Activated CD8-positive, alpha-beta memory T cell treated with anti-CD3 and anti-CD28 coated beads, Interleukin-2, amount 10 ng/mL, durations not matched to agents 7 days and 5 days (primary cell): ENCODE measurements around the gene PDE11A. TPM values are rescaled to one million over a fixed set of nuclear protein-coding genes. Genes with fewer than 3 reads are reported as not detected.

Experiments used
- ATAC-seq: fragments of 150-1000 bp; cut with Tn5 transposase; one replicate; pipeline ENCODE4 v1.10.0; 2021; ENCODE audit warnings: moderate library complexity
- CTCF ChIA-PET: fragments of 350-600 bp; sonication (Branson Sonifier 250); formaldehyde crosslinking; loops from one replicate; lab custom pipeline; 2021; ENCODE audit warnings: antibody characterized with exemption; lab: Charles Lee
- DNase-seq: peaks from one replicate; pipeline ENCODE4 v3.0.0-alpha.2; 2020
- H3K27ac Mint-ChIP-seq: one replicate; pipeline ENCODE4 v1.8.0; 2021; ENCODE audit warnings: mild to moderate bottlenecking, mixed read lengths
- H3K27me3 Mint-ChIP-seq: one replicate; pipeline ENCODE4 v1.8.0; 2021; ENCODE audit warnings: mixed read lengths
- H3K36me3 Mint-ChIP-seq: one replicate; pipeline ENCODE4 v1.8.0; 2021; ENCODE audit warnings: mild to moderate bottlenecking, mixed read lengths
- H3K4me1 Mint-ChIP-seq: one replicate; pipeline ENCODE4 v1.8.0; 2021; ENCODE audit warnings: mixed read lengths
- H3K4me3 Mint-ChIP-seq: one replicate; pipeline ENCODE4 v1.8.0; 2021; ENCODE audit warnings: mild to moderate bottlenecking, moderate library complexity, mixed read lengths
- H3K9me3 Mint-ChIP-seq: one replicate; pipeline ENCODE4 v1.8.0; 2022; ENCODE audit warnings: low read depth, mixed read lengths
- total RNA-seq, 2 experiments: library from RNA; stranded (reverse); gene quantifications; one replicate each; pipeline ENCODE4 v1.2.3, GENCODE V29; 2021

The PDE11A gene
- total RNA-seq, 2 experiments from 2014 or later: not detected

- H3K9me3 Mint-ChIP-seq: no peaks in the 10 kb centered on the region
- peaks cover 13% of the 10 kb centered on the region for H3K27me3 Mint-ChIP-seq
- no peak overlapping the region for H3K4me3 Mint-ChIP-seq
- no peaks in the 10 kb centered on the region for H3K36me3 Mint-ChIP-seq
- no peak for DNase-seq
- CTCF ChIA-PET: no interaction called here
- peaks cover 3% of the 10 kb centered on the region for H3K4me1 Mint-ChIP-seq
- no peak overlapping the region for H3K27ac Mint-ChIP-seq
- no peak for ATAC-seq
Measured at GRCh38 chr2:177633111-177633510, 439.5 kb downstream of the PDE11A start.

GRCh38 chr2:177631680-177632079 lies 440.9 kb downstream of the PDE11A start:
- Mint-ChIP-seq H3K27ac (no peak overlapping the region), H3K4me1 (peaks cover 5% of the 10 kb centered on the region), H3K36me3 (peaks cover 1% of the 10 kb centered on the region), H3K27me3 (peaks cover 16% of the 10 kb centered on the region), H3K4me3 (no peak overlapping the region), H3K9me3 (no peaks in the 10 kb centered on the region)
- ATAC-seq (no peak), DNase-seq (no peak)
- CTCF ChIA-PET: no interaction called here

- Mint-ChIP-seq H3K27ac (no peak overlapping the region), H3K4me1 (peaks cover 9% of the 10 kb centered on the region), H3K27me3 (peaks cover 11% of the 10 kb centered on the region), H3K4me3 (no peak overlapping the region), H3K36me3 (peaks cover 1% of the 10 kb centered on the region), H3K9me3 (no peaks in the 10 kb centered on the region)
- CTCF ChIA-PET: interaction anchor here (0.8 kb wide), 1 partner anchor 12 kb away, joined by 4 read pairs; no protein-coding TSS in a partner anchor
- DNase-seq (no peak), ATAC-seq (no peak)
Measured at GRCh38 chr2:177629357-177630024, 443.1 kb downstream of the PDE11A start.

- DNase-seq: no peak
- H3K27me3 Mint-ChIP-seq: peaks cover 8% of the 10 kb centered on the region
- CTCF ChIA-PET: no interaction called here
- no peaks in the 10 kb centered on the region for H3K9me3 Mint-ChIP-seq
- no peak for ATAC-seq
- H3K4me1 Mint-ChIP-seq: peaks cover 9% of the 10 kb centered on the region
- H3K36me3 Mint-ChIP-seq: peaks cover 1% of the 10 kb centered on the region
- no peak overlapping the region for H3K27ac Mint-ChIP-seq
- no peak overlapping the region for H3K4me3 Mint-ChIP-seq
Measured at GRCh38 chr2:177628831-177629230, 443.7 kb downstream of the PDE11A start.

GRCh38 chr2:177625744-177626650 lies 446.6 kb downstream of the PDE11A start:
- peaks cover 10% of the 10 kb centered on the region for H3K27me3 Mint-ChIP-seq
- H3K4me3 Mint-ChIP-seq: peak overlapping the region; percentile 28
- peaks cover 9% of the 10 kb centered on the region for H3K4me1 Mint-ChIP-seq
- no peak overlapping the region for H3K27ac Mint-ChIP-seq
- peak; percentile 53 for ATAC-seq
- H3K9me3 Mint-ChIP-seq: no peaks in the 10 kb centered on the region
- DNase-seq: peak; percentile 46
- peaks cover 1% of the 10 kb centered on the region for H3K36me3 Mint-ChIP-seq
- CTCF ChIA-PET: interaction anchor here (1.0 kb wide), 1 partner anchor 96 kb away, joined by 3 read pairs; no protein-coding TSS in a partner anchor

- Mint-ChIP-seq H3K36me3 (peaks cover 1% of the 10 kb centered on the region), H3K4me3 (no peak overlapping the region), H3K9me3 (no peaks in the 10 kb centered on the region), H3K27ac (no peak overlapping the region), H3K27me3 (peaks cover 7% of the 10 kb centered on the region), H3K4me1 (peaks cover 13% of the 10 kb centered on the region)
- ATAC-seq (no peak), DNase-seq (no peak)
- CTCF ChIA-PET: no interaction called here
Measured at GRCh38 chr2:177622521-177622920, 450.1 kb downstream of the PDE11A start.

- Mint-ChIP-seq H3K27ac (no peak overlapping the region), H3K4me3 (no peak overlapping the region), H3K4me1 (peaks cover 10% of the 10 kb centered on the region), H3K9me3 (no peaks in the 10 kb centered on the region), H3K27me3 (peaks cover 12% of the 10 kb centered on the region), H3K36me3 (peaks cover 1% of the 10 kb centered on the region)
- CTCF ChIA-PET: no interaction called here
- ATAC-seq (no peak), DNase-seq (no peak)
Measured at GRCh38 chr2:177619986-177620385, 452.6 kb downstream of the PDE11A start.

GRCh38 chr2:177619461-177619860 lies 453.1 kb downstream of the PDE11A start:
- no peak for ATAC-seq
- CTCF ChIA-PET: no interaction called here
- Mint-ChIP-seq H3K27ac (peak overlapping the region; percentile 94), H3K4me1 (peaks cover 10% of the 10 kb centered on the region), H3K36me3 (peaks cover 1% of the 10 kb centered on the region), H3K4me3 (peak overlapping the region; percentile 30), H3K9me3 (no peaks in the 10 kb centered on the region), H3K27me3 (peaks cover 15% of the 10 kb centered on the region)
- no peak for DNase-seq

GRCh38 chr2:177618255-177619253 lies 454.0 kb downstream of the PDE11A start:
- Mint-ChIP-seq H3K36me3 (peaks cover 1% of the 10 kb centered on the region), H3K27me3 (peaks cover 15% of the 10 kb centered on the region), H3K27ac (peak overlapping the region; percentile 94), H3K4me3 (peak overlapping the region; percentile 94), H3K4me1 (peaks cover 10% of the 10 kb centered on the region), H3K9me3 (no peaks in the 10 kb centered on the region)
- peak; percentile 95 for DNase-seq
- CTCF ChIA-PET: interaction anchor here (0.9 to 1.7 kb wide), 2 partner anchors 14 to 21 kb away, joined by 3 to 5 read pairs; no protein-coding TSS in a partner anchor
- peak; percentile 93 for ATAC-seq

- no peak for ATAC-seq
- no peaks in the 10 kb centered on the region for H3K9me3 Mint-ChIP-seq
- DNase-seq: no peak
- peak overlapping the region; percentile 94 for H3K27ac Mint-ChIP-seq
- peak overlapping the region; percentile 94 for H3K4me3 Mint-ChIP-seq
- peaks cover 10% of the 10 kb centered on the region for H3K4me1 Mint-ChIP-seq
- peaks cover 1% of the 10 kb centered on the region for H3K36me3 Mint-ChIP-seq
- CTCF ChIA-PET: interaction anchor here (0.9 to 1.7 kb wide), 2 partner anchors 14 to 20 kb away, joined by 3 to 5 read pairs; no protein-coding TSS in a partner anchor
- H3K27me3 Mint-ChIP-seq: peaks cover 15% of the 10 kb centered on the region
Measured at GRCh38 chr2:177617849-177618248, 454.7 kb downstream of the PDE11A start.

GRCh38 chr2:177616731-177617130 lies 455.8 kb downstream of the PDE11A start:
- no peak for ATAC-seq
- no peak overlapping the region for H3K4me3 Mint-ChIP-seq
- H3K27ac Mint-ChIP-seq: no peak overlapping the region
- peaks cover 20% of the 10 kb centered on the region for H3K27me3 Mint-ChIP-seq
- no peaks in the 10 kb centered on the region for H3K9me3 Mint-ChIP-seq
- no peak for DNase-seq
- peaks cover 10% of the 10 kb centered on the region for H3K4me1 Mint-ChIP-seq
- peaks cover 1% of the 10 kb centered on the region for H3K36me3 Mint-ChIP-seq
- CTCF ChIA-PET: no interaction called here

GRCh38 chr2:177616066-177616465 lies 456.5 kb downstream of the PDE11A start:
- peaks cover 10% of the 10 kb centered on the region for H3K4me1 Mint-ChIP-seq
- peaks cover 16% of the 10 kb centered on the region for H3K27me3 Mint-ChIP-seq
- H3K4me3 Mint-ChIP-seq: no peak overlapping the region
- CTCF ChIA-PET: interaction anchor here (0.9 kb wide), 1 partner anchor 12 kb away, joined by 3 read pairs; no protein-coding TSS in a partner anchor
- no peaks in the 10 kb centered on the region for H3K9me3 Mint-ChIP-seq
- ATAC-seq (no peak), DNase-seq (no peak)
- H3K36me3 Mint-ChIP-seq: peaks cover 1% of the 10 kb centered on the region
- H3K27ac Mint-ChIP-seq: no peak overlapping the region
